Peyer's patch (tissue), 4 donors: Measurements from ENCODE around the gene C1GALT1. TPM values are rescaled to one million over a fixed set of nuclear protein-coding genes. Genes with fewer than 3 reads are reported as not detected.
"Not testable (repeated sequence)": the region's sequence is repeated elsewhere in the genome, so short reads cannot be mapped to it uniquely, and the experiment has no call there.

Source experiments
- DNase-seq, 3 donors: peaks; one replicate each; pipeline ENCODE4 v3.0.0-alpha.2; 2017 to 2019
- H3K27ac ChIP-seq, 4 donors: fragments of 200-600 bp; sonication (generic); one replicate each; pipeline ENCODE4 v1.5.1; 2016 to 2019
- H3K27me3 ChIP-seq, 2 donors: fragments of 200-600 bp; sonication (generic); one replicate each; pipeline ENCODE4 v1.5.1; 2019
- H3K36me3 ChIP-seq, 3 donors: fragments of 200-600 bp; sonication (generic); one replicate each; pipeline ENCODE4 v1.5.1; 2016 to 2019
- H3K4me1 ChIP-seq, 4 donors: fragments of 200-600 bp; sonication (generic); one replicate each; pipeline ENCODE4 v1.5.1; 2016 to 2019
- H3K4me3 ChIP-seq, 4 donors: fragments of 200-600 bp; sonication (generic); 1 replicate in 3 of 4; 2 replicates in 1 of 4; pipeline ENCODE4 v1.5.1; 2016 to 2019; ENCODE audit warnings: mild to moderate bottlenecking in 1 of 4
- H3K9me3 ChIP-seq, 4 donors: fragments of 200-600 bp; sonication (generic); one replicate each; pipeline ENCODE4 v1.5.1; 2016 to 2019; ENCODE audit warnings: mild to moderate bottlenecking in 1 of 4
- CTCF ChIP-seq, 6 experiments: fragments of 450-650 bp in 4 of 6; fragments of 200-600 bp in 2 of 6; sonication (generic) in 1 of 6; IDR thresholded peaks; one replicate each; pipeline ENCODE4 v1.5.1; 2017 to 2019; ENCODE audit warnings: antibody characterized with exemption in 6 of 6, mild to moderate bottlenecking in 3 of 6, moderate library complexity in 1 of 6
- POLR2A ChIP-seq, 2 donors: fragments of 450-650 bp; IDR thresholded peaks; one replicate each; pipeline ENCODE4 v1.5.1; 2017; ENCODE audit warnings: antibody characterized with exemption in 2 of 2, mild to moderate bottlenecking in 2 of 2, moderate library complexity in 2 of 2
- total RNA-seq, 4 donors: library from RNA; depleted of rRNA; stranded (reverse); fragments of >200 nt; gene quantifications; one replicate each; pipeline ENCODE4 v1.1.0, GENCODE V29; 2016

C1GALT1 gene
- total RNA-seq, 4 donors from 2014 or later, result 23.1 to 63.3 (median 34.8) TPM

- Histone ChIP-seq H3K4me1 (no peaks in the 10 kb centered on the region), H3K27ac (no peak overlapping the region), H3K36me3 (peaks cover 0 to 18% (median 0%) of the 10 kb centered on the region in 3 donors), H3K9me3 (no peaks in the 10 kb centered on the region), H3K27me3 (no peaks in the 10 kb centered on the region), H3K4me3 (no peak overlapping the region)
- TF ChIP-seq POLR2A (IDR thresholded peaks at IDR 0.05) (no peak), CTCF (IDR thresholded peaks at IDR 0.05) (no peak)
- DNase-seq, result no peak
These were observed 55.0 kb downstream of the C1GALT1 start for GRCh38 chr7:7237201-7237977.

GRCh38 chr7:7237978-7238267 is 55.6 kb downstream of the C1GALT1 start:
- TF ChIP-seq POLR2A (IDR thresholded peaks at IDR 0.05) (no peak), CTCF (IDR thresholded peaks at IDR 0.05) (no peak)
- no peak overlapping the region for H3K27ac ChIP-seq

GRCh38 chr7:7239346-7239745 is 57.0 kb downstream of the C1GALT1 start:
- no peaks in the 10 kb centered on the region for H3K9me3 ChIP-seq
- no peak for TF ChIP-seq POLR2A (IDR thresholded peaks at IDR 0.05)
- TF ChIP-seq CTCF (IDR thresholded peaks at IDR 0.05), result no peak
- H3K27me3 ChIP-seq, result no peaks in the 10 kb centered on the region
- H3K4me1 ChIP-seq, result no peaks in the 10 kb centered on the region
- H3K4me3 ChIP-seq, result no peak overlapping the region
- no peak overlapping the region for H3K27ac ChIP-seq
- no peak for DNase-seq
- peaks cover 0 to 18% (median 0%) of the 10 kb centered on the region in 3 donors for H3K36me3 ChIP-seq

More at GRCh38 chr7:7237978-7238267, 55.6 kb downstream of the C1GALT1 start:
- Histone ChIP-seq H3K4me3 (no peak overlapping the region), H3K9me3 (no peaks in the 10 kb centered on the region), H3K27me3 (no peaks in the 10 kb centered on the region), H3K36me3 (peaks cover 0 to 18% (median 0%) of the 10 kb centered on the region in 3 donors), H3K4me1 (no peaks in the 10 kb centered on the region)
- no peak for DNase-seq

GRCh38 chr7:7242899-7243298 is 60.6 kb downstream of the C1GALT1 start:
- Histone ChIP-seq H3K27me3 (no peaks in the 10 kb centered on the region), H3K36me3 (peaks cover 0 to 10% (median 0%) of the 10 kb centered on the region in 3 donors), H3K4me1 (no peaks in the 10 kb centered on the region), H3K9me3 (no peaks in the 10 kb centered on the region), H3K27ac (no peak overlapping the region), H3K4me3 (no peak overlapping the region)
- TF ChIP-seq POLR2A (IDR thresholded peaks at IDR 0.05) (no peak), CTCF (IDR thresholded peaks at IDR 0.05) (no peak)
- DNase-seq, result no peak

GRCh38 chr7:7245233-7245632 is 62.9 kb downstream of the C1GALT1 start:
- H3K27ac ChIP-seq, H3K9me3 ChIP-seq, DNase-seq, H3K27me3 ChIP-seq, H3K4me1 ChIP-seq, H3K36me3 ChIP-seq, H3K4me3 ChIP-seq: not testable (repeated sequence)

- TF ChIP-seq POLR2A (IDR thresholded peaks at IDR 0.05) (no peak), CTCF (IDR thresholded peaks at IDR 0.05) (no peak)
- DNase-seq, result no peak
- Histone ChIP-seq H3K4me3 (no peak overlapping the region), H3K27me3 (no peaks in the 10 kb centered on the region), H3K27ac (no peak overlapping the region), H3K4me1 (no peaks in the 10 kb centered on the region), H3K9me3 (no peaks in the 10 kb centered on the region), H3K36me3 (no peaks in the 10 kb centered on the region)
These were observed 63.9 kb downstream of the C1GALT1 start for GRCh38 chr7:7246223-7246622.
